ENCODE measurements around the gene KLK12.

The KLK12 gene

GRCh38 chr19:51076631-51077213, 41.9 kb upstream of the KLK12 start:
- Histone ChIP-seq H3K36me3 (ENCODE audit: control insufficient read depth, insufficient read depth, low read length) (no peaks in the 10 kb centered on the region), H3K9ac (no peak overlapping the region), H3K27ac (no peak overlapping the region), H3K9me3 (ENCODE audit: control insufficient read depth, low read length) (no peaks in the 10 kb centered on the region), H3K4me1 (no peaks in the 10 kb centered on the region), H3K79me2 (no peaks in the 10 kb centered on the region), H2AFZ (no peak overlapping the region), H3K27me3 (ENCODE audit: control insufficient read depth, insufficient read depth, low read length) (no peaks in the 10 kb centered on the region), H3K4me3 (ENCODE audit: low read depth, low read length) (no peak overlapping the region), H3K4me2 (ENCODE audit: low read length) (no peak overlapping the region)
- TF ChIP-seq, protein P1, sequence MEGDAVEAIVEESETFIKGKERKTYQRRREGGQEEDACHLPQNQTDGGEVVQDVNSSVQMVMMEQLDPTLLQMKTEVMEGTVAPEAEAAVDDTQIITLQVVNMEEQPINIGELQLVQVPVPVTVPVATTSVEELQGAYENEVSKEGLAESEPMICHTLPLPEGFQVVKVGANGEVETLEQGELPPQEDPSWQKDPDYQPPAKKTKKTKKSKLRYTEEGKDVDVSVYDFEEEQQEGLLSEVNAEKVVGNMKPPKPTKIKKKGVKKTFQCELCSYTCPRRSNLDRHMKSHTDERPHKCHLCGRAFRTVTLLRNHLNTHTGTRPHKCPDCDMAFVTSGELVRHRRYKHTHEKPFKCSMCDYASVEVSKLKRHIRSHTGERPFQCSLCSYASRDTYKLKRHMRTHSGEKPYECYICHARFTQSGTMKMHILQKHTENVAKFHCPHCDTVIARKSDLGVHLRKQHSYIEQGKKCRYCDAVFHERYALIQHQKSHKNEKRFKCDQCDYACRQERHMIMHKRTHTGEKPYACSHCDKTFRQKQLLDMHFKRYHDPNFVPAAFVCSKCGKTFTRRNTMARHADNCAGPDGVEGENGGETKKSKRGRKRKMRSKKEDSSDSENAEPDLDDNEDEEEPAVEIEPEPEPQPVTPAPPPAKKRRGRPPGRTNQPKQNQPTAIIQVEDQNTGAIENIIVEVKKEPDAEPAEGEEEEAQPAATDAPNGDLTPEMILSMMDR (IDR thresholded peaks at IDR 0.05): no peak

DNA sequence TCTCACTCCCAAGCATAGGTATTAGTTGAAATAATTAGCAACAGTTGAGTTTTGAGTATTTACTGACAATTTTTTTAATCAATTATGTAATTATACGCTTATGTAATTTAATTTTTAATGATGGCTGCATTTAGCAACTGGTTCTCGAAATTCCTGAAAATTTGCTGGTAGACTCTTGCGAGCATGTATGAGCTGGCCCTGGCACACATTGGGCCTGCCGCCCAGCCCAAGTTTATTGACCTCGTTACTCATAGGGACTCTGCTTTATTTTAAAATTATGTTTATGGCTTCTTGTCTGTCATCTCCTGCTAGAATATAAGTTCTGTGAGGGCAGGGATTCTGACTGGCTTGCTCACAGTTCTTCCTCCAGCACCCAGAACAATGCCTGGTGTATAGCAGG, 41.2 kb upstream of the KLK12 start:
- H3K4me2 ChIP-seq (ENCODE audit: low read length): no peak overlapping the region
- H3K27me3 ChIP-seq (ENCODE audit: control insufficient read depth, insufficient read depth, low read length): no peaks in the 10 kb centered on the region
- TF ChIP-seq, protein P1 (IDR thresholded peaks at IDR 0.05): no peak

GRCh38 chr19:51071095-51071405, 36.2 kb upstream of the KLK12 start:
- Histone ChIP-seq H3K27me3 (ENCODE audit: control insufficient read depth, insufficient read depth, low read length) (no peaks in the 10 kb centered on the region), H3K9ac (no peak overlapping the region), H3K4me2 (ENCODE audit: low read length) (no peak overlapping the region), H3K36me3 (ENCODE audit: control insufficient read depth, insufficient read depth, low read length) (no peaks in the 10 kb centered on the region), H3K9me3 (ENCODE audit: control insufficient read depth, low read length) (no peaks in the 10 kb centered on the region), H3K79me2 (no peaks in the 10 kb centered on the region), H3K4me3 (ENCODE audit: low read depth, low read length) (no peak overlapping the region), H3K27ac (no peak overlapping the region), H2AFZ (no peak overlapping the region), H3K4me1 (no peaks in the 10 kb centered on the region)
- TF ChIP-seq, protein P1 (IDR thresholded peaks at IDR 0.05): no peak

More for the DNA sequence above, 41.2 kb upstream of the KLK12 start:
- no peak overlapping the region for H3K4me3 ChIP-seq (ENCODE audit: low read depth, low read length)
- H3K36me3 ChIP-seq (ENCODE audit: control insufficient read depth, insufficient read depth, low read length): no peaks in the 10 kb centered on the region
- no peaks in the 10 kb centered on the region for H3K9me3 ChIP-seq (ENCODE audit: control insufficient read depth, low read length)
- H3K27ac ChIP-seq: no peak overlapping the region
- no peak overlapping the region for H3K9ac ChIP-seq
- no peaks in the 10 kb centered on the region for H3K4me1 ChIP-seq
- H3K79me2 ChIP-seq: no peaks in the 10 kb centered on the region
- H2AFZ ChIP-seq: no peak overlapping the region

DNA sequence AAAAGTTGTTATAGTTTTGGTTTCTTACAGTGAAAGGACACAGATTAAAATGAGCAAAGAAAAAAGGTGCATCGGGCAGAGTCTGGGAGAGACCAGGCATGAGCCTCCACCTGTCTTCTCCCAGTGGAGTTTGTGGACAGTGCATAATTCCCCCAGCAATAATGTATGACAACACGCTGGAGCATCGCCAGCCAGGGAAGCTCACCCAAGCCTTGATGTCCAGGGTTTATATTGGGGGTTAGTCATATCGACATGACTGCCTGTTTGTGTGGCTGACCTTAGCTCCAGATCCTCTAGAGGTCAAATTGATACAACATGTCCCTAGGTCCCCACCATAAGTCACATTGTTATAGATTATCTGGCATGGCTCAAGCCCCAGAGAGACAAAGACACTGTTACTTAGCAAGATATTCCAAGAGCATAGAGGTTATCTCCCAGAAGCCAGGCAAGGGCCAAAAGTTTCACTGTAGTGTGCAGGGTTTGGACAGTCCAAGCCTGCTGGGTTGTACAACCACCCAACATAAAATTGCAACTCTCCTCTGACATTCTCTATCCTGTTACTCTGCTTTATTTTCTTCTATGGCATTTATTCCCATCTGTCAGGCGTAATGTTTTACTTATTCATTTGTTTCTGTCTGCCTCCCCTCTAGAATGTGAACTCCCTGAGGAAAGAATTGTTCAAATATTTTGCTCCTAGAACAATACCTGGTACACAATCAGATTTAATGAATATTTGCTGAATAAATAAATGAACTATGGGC, 35.7 kb upstream of the KLK12 start:
- no peaks in the 10 kb centered on the region for H3K79me2 ChIP-seq
- TF ChIP-seq, protein P1 (IDR thresholded peaks at IDR 0.05): no peak
- no peak overlapping the region for H2AFZ ChIP-seq
- no peaks in the 10 kb centered on the region for H3K4me1 ChIP-seq
- no peak overlapping the region for H3K9ac ChIP-seq
- H3K4me2 ChIP-seq (ENCODE audit: low read length): no peak overlapping the region
- H3K36me3 ChIP-seq (ENCODE audit: control insufficient read depth, insufficient read depth, low read length): no peaks in the 10 kb centered on the region
- H3K27me3 ChIP-seq (ENCODE audit: control insufficient read depth, insufficient read depth, low read length): no peaks in the 10 kb centered on the region
- no peak overlapping the region for H3K27ac ChIP-seq
- no peak overlapping the region for H3K4me3 ChIP-seq (ENCODE audit: low read depth, low read length)
- no peaks in the 10 kb centered on the region for H3K9me3 ChIP-seq (ENCODE audit: control insufficient read depth, low read length)
